ENCODE results near the gene LRP2.

LRP2 gene

GRCh38 chr2:169175112-169175511, 187.2 kb downstream of the LRP2 start:
- no peak overlapping the region for H3K9ac ChIP-seq (ENCODE audit: low read depth, low read length, poor library complexity)
- H3K18ac ChIP-seq (ENCODE audit: low read length), result no peak overlapping the region
- H3K14ac ChIP-seq (ENCODE audit: low read length), result no peak overlapping the region
- H2BK5ac ChIP-seq (ENCODE audit: low read length), result no peak overlapping the region
- no peak overlapping the region for H3K4ac ChIP-seq (ENCODE audit: low read length)
- no peak overlapping the region for H3K4me2 ChIP-seq (ENCODE audit: insufficient read depth, low read length, poor library complexity, severe bottlenecking)
- WGBS, 2 donors (ENCODE audit: extremely low coverage in 2 of 2, insufficient read length in 2 of 2, insufficient replicate concordance in 1 of 2), result no CpG with 5 or more reads among the region's 10 CpGs
- H4K8ac ChIP-seq (ENCODE audit: low read depth, low read length), result no peak overlapping the region
- no peaks in the 10 kb centered on the region for H3K4me1 ChIP-seq (ENCODE audit: control insufficient read depth in 2 of 2, insufficient read depth in 1 of 2, low read depth in 1 of 2, low read length in 2 of 2)
- H3K79me1 ChIP-seq (ENCODE audit: low read depth, low read length), result no peaks in the 10 kb centered on the region
- no peak overlapping the region for H2AFZ ChIP-seq (ENCODE audit: low read length)
- H2BK15ac ChIP-seq (ENCODE audit: low read length), result no peak overlapping the region
- H2BK12ac ChIP-seq (ENCODE audit: low read length), result no peak overlapping the region
- no peak overlapping the region for H3K23ac ChIP-seq (ENCODE audit: low read depth, low read length, poor library complexity)
- H4K91ac ChIP-seq (ENCODE audit: low read depth, low read length, poor library complexity), result no peak overlapping the region
- no peak overlapping the region for H2AK5ac ChIP-seq (ENCODE audit: low read depth, low read length)
- no peaks in the 10 kb centered on the region for H3K27me3 ChIP-seq (ENCODE audit: control insufficient read depth in 3 of 3, insufficient read depth in 3 of 3, low read depth in 1 of 3, low read length in 3 of 3)
- DNase-seq (ENCODE audit: low spot score), result no peak
- H2BK120ac ChIP-seq (ENCODE audit: low read depth, low read length), result no peak overlapping the region
- no peak overlapping the region for H3K4me3 ChIP-seq (ENCODE audit: low read length in 2 of 2)
- H3K27ac ChIP-seq (replicated peaks; ENCODE audit: low read length), result no peak overlapping the region
- H3K36me3 ChIP-seq (replicated peaks in 1 of 2; ENCODE audit: control insufficient read depth in 2 of 2, insufficient read depth in 2 of 2, low read length in 2 of 2), result peaks cover 41 to 98% of the 10 kb centered on the region in 2 donors
- H3K9me3 ChIP-seq (replicated peaks in 1 of 2; ENCODE audit: control insufficient read depth in 2 of 2, insufficient read depth in 1 of 2, low read depth in 1 of 2, low read length in 2 of 2), result no peaks in the 10 kb centered on the region

- no peak overlapping the region for H4K91ac ChIP-seq (ENCODE audit: low read depth, low read length, poor library complexity)
- no peak overlapping the region for H3K23ac ChIP-seq (ENCODE audit: low read depth, low read length, poor library complexity)
- no peak overlapping the region for H2BK12ac ChIP-seq (ENCODE audit: low read length)
- no peak overlapping the region for H4K8ac ChIP-seq (ENCODE audit: low read depth, low read length)
- H3K79me1 ChIP-seq (ENCODE audit: low read depth, low read length), result no peaks in the 10 kb centered on the region
- no peak overlapping the region for H3K4ac ChIP-seq (ENCODE audit: low read length)
- H2AK5ac ChIP-seq (ENCODE audit: low read depth, low read length), result no peak overlapping the region
- no peak overlapping the region for H3K14ac ChIP-seq (ENCODE audit: low read length)
- no CpG with 5 or more reads among the region's 9 CpGs for WGBS, 2 donors (ENCODE audit: extremely low coverage in 2 of 2, insufficient read length in 2 of 2, insufficient replicate concordance in 1 of 2)
- no peak overlapping the region for H3K9ac ChIP-seq (ENCODE audit: low read depth, low read length, poor library complexity)
- no peaks in the 10 kb centered on the region for H3K27me3 ChIP-seq (ENCODE audit: control insufficient read depth in 3 of 3, insufficient read depth in 3 of 3, low read depth in 1 of 3, low read length in 3 of 3)
- no peaks in the 10 kb centered on the region for H3K9me3 ChIP-seq (replicated peaks in 1 of 2; ENCODE audit: control insufficient read depth in 2 of 2, insufficient read depth in 1 of 2, low read depth in 1 of 2, low read length in 2 of 2)
- H3K4me3 ChIP-seq (ENCODE audit: low read length in 2 of 2), result no peak overlapping the region
- DNase-seq (ENCODE audit: low spot score), result no peak
- peaks cover 45 to 98% of the 10 kb centered on the region in 2 donors for H3K36me3 ChIP-seq (replicated peaks in 1 of 2; ENCODE audit: control insufficient read depth in 2 of 2, insufficient read depth in 2 of 2, low read length in 2 of 2)
- H3K27ac ChIP-seq (replicated peaks; ENCODE audit: low read length), result no peak overlapping the region
- H2BK15ac ChIP-seq (ENCODE audit: low read length), result no peak overlapping the region
- no peak overlapping the region for H3K18ac ChIP-seq (ENCODE audit: low read length)
- H2BK5ac ChIP-seq (ENCODE audit: low read length), result no peak overlapping the region
- no peak overlapping the region for H2BK120ac ChIP-seq (ENCODE audit: low read depth, low read length)
- H2AFZ ChIP-seq (ENCODE audit: low read length), result no peak overlapping the region
- H3K4me1 ChIP-seq (ENCODE audit: control insufficient read depth in 2 of 2, insufficient read depth in 1 of 2, low read depth in 1 of 2, low read length in 2 of 2), result no peaks in the 10 kb centered on the region
- no peak overlapping the region for H3K4me2 ChIP-seq (ENCODE audit: insufficient read depth, low read length, poor library complexity, severe bottlenecking)
These were observed 188.5 kb downstream of the LRP2 start for GRCh38 chr2:169173876-169174275.

GRCh38 chr2:169172914-169173313, 189.4 kb downstream of the LRP2 start:
- H3K27me3 ChIP-seq (ENCODE audit: control insufficient read depth in 3 of 3, insufficient read depth in 3 of 3, low read depth in 1 of 3, low read length in 3 of 3), result no peaks in the 10 kb centered on the region
- no peak overlapping the region for H3K23ac ChIP-seq (ENCODE audit: low read depth, low read length, poor library complexity)
- no peak overlapping the region for H3K27ac ChIP-seq (replicated peaks; ENCODE audit: low read length)
- H3K4me2 ChIP-seq (ENCODE audit: insufficient read depth, low read length, poor library complexity, severe bottlenecking), result no peak overlapping the region
- no peak overlapping the region for H4K8ac ChIP-seq (ENCODE audit: low read depth, low read length)
- H2BK5ac ChIP-seq (ENCODE audit: low read length), result no peak overlapping the region
- no peak overlapping the region for H2BK12ac ChIP-seq (ENCODE audit: low read length)
- no peaks in the 10 kb centered on the region for H3K79me1 ChIP-seq (ENCODE audit: low read depth, low read length)
- no peak overlapping the region for H2AFZ ChIP-seq (ENCODE audit: low read length)
- no CpG with 5 or more reads among the region's 2 CpGs for WGBS, 2 donors (ENCODE audit: extremely low coverage in 2 of 2, insufficient read length in 2 of 2, insufficient replicate concordance in 1 of 2)
- no peaks in the 10 kb centered on the region for H3K9me3 ChIP-seq (replicated peaks in 1 of 2; ENCODE audit: control insufficient read depth in 2 of 2, insufficient read depth in 1 of 2, low read depth in 1 of 2, low read length in 2 of 2)
- H3K14ac ChIP-seq (ENCODE audit: low read length), result no peak overlapping the region
- H3K4me1 ChIP-seq (ENCODE audit: control insufficient read depth in 2 of 2, insufficient read depth in 1 of 2, low read depth in 1 of 2, low read length in 2 of 2), result no peaks in the 10 kb centered on the region
- H3K9ac ChIP-seq (ENCODE audit: low read depth, low read length, poor library complexity), result no peak overlapping the region
- H2BK120ac ChIP-seq (ENCODE audit: low read depth, low read length), result no peak overlapping the region
- no peak overlapping the region for H2BK15ac ChIP-seq (ENCODE audit: low read length)
- DNase-seq (ENCODE audit: low spot score), result no peak
- H3K4ac ChIP-seq (ENCODE audit: low read length), result no peak overlapping the region
- no peak overlapping the region for H3K18ac ChIP-seq (ENCODE audit: low read length)
- H2AK5ac ChIP-seq (ENCODE audit: low read depth, low read length), result no peak overlapping the region
- H4K91ac ChIP-seq (ENCODE audit: low read depth, low read length, poor library complexity), result no peak overlapping the region
- H3K36me3 ChIP-seq (replicated peaks in 1 of 2; ENCODE audit: control insufficient read depth in 2 of 2, insufficient read depth in 2 of 2, low read length in 2 of 2), result peaks cover 51 to 99% of the 10 kb centered on the region in 2 donors
- H3K4me3 ChIP-seq (ENCODE audit: low read length in 2 of 2), result no peak overlapping the region

- Histone ChIP-seq H2BK12ac (ENCODE audit: low read length) (no peak overlapping the region), H3K27ac (replicated peaks; ENCODE audit: low read length) (no peak overlapping the region), H3K9me3 (replicated peaks in 1 of 2; ENCODE audit: control insufficient read depth in 2 of 2, insufficient read depth in 1 of 2, low read depth in 1 of 2, low read length in 2 of 2) (no peaks in the 10 kb centered on the region), H3K18ac (ENCODE audit: low read length) (no peak overlapping the region), H2AK5ac (ENCODE audit: low read depth, low read length) (no peak overlapping the region), H2BK5ac (ENCODE audit: low read length) (no peak overlapping the region), H3K23ac (ENCODE audit: low read depth, low read length, poor library complexity) (no peak overlapping the region), H3K9ac (ENCODE audit: low read depth, low read length, poor library complexity) (no peak overlapping the region), H3K27me3 (ENCODE audit: control insufficient read depth in 3 of 3, insufficient read depth in 3 of 3, low read depth in 1 of 3, low read length in 3 of 3) (no peaks in the 10 kb centered on the region), H4K8ac (ENCODE audit: low read depth, low read length) (no peak overlapping the region), H3K4ac (ENCODE audit: low read length) (no peak overlapping the region), H3K14ac (ENCODE audit: low read length) (no peak overlapping the region), H4K91ac (ENCODE audit: low read depth, low read length, poor library complexity) (no peak overlapping the region), H3K79me1 (ENCODE audit: low read depth, low read length) (no peaks in the 10 kb centered on the region), H2AFZ (ENCODE audit: low read length) (no peak overlapping the region), H3K4me1 (ENCODE audit: control insufficient read depth in 2 of 2, insufficient read depth in 1 of 2, low read depth in 1 of 2, low read length in 2 of 2) (no peaks in the 10 kb centered on the region), H3K4me2 (ENCODE audit: insufficient read depth, low read length, poor library complexity, severe bottlenecking) (no peak overlapping the region), H2BK15ac (ENCODE audit: low read length) (no peak overlapping the region), H3K4me3 (ENCODE audit: low read length in 2 of 2) (no peak overlapping the region), H2BK120ac (ENCODE audit: low read depth, low read length) (no peak overlapping the region), H3K36me3 (replicated peaks in 1 of 2; ENCODE audit: control insufficient read depth in 2 of 2, insufficient read depth in 2 of 2, low read length in 2 of 2) (peaks cover 51 to 98% of the 10 kb centered on the region in 2 donors)
- DNase-seq (ENCODE audit: low spot score), result no peak
- WGBS, 2 donors (ENCODE audit: extremely low coverage in 2 of 2, insufficient read length in 2 of 2, insufficient replicate concordance in 1 of 2), result no CpG with 5 or more reads among the region's 2 CpGs
These were observed 190.1 kb downstream of the LRP2 start for GRCh38 chr2:169172151-169172735.

Data from neuronal stem cell (in vitro differentiated cells).